ENCODE results near the gene TIMP2. TPM values are rescaled to one million over a fixed set of nuclear protein-coding genes. Genes with fewer than 3 reads are reported as not detected.
"Not testable (repeated sequence)": the region's sequence is repeated elsewhere in the genome, so short reads cannot be mapped to it uniquely, and the experiment has no call there.

TIMP2 gene
- total RNA-seq, 1 donor from 2014 or later = 132 TPM

DNA sequence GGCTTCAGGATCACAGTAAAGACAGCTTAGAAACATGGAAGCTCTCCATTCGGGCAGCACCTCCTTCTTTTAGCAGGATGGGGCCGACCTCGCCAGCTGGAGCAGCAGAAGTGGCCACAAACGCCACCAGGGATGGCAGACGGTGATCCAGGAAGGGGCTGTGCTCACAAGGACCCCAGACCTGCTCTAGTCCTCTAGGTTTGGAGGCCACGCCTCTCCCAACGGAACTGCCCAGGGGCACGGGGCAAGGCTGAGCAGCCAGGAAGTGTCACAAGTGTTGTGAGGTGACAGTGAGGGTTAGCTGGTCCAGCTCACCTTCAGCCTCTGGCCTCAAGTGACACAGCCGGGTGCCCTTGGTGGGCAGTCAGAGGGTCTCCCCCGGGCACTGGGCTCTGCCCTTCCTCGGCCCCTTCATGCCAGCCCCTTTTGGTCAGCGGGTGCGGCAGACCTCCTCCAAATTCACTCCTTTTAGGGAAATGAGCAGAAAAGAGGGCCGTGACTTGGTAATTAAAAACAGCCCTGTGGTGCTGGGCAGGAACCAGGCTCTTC lies 42.6 kb downstream of the TIMP2 start:
- intact Hi-C loops (cut with micrococcal nuclease) = no loop called here
- peak; percentile 51 for DNase-seq
- ATAC-seq = peak; percentile 1

DNA sequence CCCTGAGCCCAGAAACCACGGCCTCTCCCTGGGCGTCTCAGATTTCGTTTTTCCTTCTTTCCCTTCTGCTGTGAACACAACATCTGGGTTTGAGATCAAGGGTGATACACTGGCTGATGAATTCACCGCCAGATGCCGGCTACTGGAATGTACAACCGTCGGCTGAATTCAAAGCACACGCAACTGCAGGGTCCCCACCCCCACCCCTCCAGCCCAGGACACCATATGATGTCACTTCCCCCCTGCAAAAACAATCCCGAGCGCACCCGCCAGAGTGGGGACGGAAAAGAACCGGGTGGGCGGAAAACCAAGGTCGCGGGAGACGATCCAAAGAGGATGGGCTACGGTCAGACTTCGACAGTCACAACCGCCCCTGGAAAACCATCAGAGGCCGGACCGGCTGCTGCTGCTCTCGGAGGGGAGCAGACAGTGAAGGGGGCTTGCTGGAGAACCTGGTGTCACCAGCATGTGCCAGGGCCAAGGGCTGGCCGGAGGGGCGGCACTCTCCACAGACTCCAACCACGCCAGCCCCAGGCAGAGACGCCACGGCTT lies 45.5 kb downstream of the TIMP2 start:
- ATAC-seq (peak; percentile 14), DNase-seq (peak; percentile 82)
- intact Hi-C loops (cut with micrococcal nuclease) = no loop called here

DNA sequence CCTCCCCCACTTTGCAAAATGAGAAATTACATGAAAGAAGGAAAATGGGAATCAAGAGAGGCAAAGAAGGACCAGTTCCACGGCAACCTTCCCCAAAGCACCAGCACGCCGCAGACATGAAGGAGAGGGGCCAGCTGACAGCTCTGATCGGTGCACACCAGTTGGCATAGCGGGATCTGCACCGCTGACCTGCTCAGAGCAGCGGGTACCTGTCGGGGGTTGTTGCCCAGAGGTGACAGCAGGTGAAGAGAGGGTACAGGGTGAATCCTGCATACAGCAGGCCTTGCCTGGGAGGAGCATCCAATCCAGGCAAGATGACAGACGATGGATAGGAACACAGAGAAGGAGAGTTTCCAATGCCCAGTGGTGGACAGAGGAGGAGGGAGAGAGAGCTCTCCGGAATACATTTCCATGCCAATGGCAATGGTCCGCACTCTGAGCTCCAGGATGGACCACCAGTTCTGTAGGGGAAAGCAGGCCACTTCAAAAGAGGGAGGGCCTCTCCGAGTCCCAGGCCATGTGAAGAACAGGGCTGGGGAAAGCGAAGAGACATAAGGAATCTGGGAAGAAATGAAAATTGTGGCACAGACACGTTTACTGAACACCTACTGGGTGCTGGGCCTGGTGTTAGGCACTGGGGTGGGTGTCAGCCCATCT lies 46.2 kb downstream of the TIMP2 start:
- peak; percentile 27 for DNase-seq
- no peak for ATAC-seq
- intact Hi-C loops (cut with micrococcal nuclease) = no loop called here

DNA sequence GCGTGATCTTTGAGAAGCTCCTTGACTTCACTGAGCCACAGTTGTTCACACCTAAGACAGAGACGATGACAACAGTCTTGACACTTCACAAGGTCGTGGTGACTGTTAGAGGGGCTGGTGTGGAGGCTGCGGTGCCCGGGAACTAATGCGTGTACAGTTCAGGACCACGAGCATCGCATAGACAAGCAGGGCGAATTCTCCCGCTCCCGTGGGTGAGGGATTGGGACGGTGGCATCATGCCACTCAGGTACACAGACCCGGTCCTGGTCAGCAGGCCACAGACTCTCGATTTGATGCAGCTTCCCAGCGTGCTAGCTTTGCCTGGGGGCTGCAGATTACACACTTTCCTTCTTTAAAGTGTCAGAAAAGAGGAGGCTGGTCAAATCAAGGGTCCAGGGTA lies 46.9 kb downstream of the TIMP2 start:
- no peak for DNase-seq
- intact Hi-C loops (cut with micrococcal nuclease) = no loop called here
- no peak for ATAC-seq

DNA sequence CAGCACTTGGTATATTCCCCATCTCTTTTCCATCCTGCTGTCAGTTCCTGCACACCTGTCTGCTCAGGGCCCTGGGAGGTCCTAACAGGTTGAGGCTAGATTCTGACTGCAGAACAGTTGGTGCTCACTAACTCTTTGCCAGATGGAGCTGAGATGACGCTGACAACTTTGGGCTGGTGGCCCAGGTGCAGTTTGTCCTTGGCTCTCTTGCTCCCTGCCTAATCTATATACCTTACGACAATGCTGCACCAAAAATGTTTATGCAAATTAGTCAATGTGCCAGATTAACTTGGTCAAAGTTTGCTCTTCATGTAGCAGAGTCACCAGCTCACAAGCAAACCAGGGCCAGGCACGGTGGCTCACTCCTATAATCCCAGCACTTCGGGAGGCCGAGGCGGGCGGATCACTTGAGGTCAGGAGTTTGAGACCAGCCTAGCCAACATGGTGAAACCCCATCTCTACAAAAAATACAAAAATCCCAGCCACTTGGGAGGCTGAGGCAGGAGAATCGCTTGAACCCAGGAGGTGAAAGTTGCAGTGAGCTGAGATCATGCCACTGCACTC lies 48.2 kb downstream of the TIMP2 start:
- ATAC-seq (peak; percentile 63), DNase-seq (peak; percentile 65)
- intact Hi-C loops (cut with micrococcal nuclease) = not testable (repeated sequence)

DNA sequence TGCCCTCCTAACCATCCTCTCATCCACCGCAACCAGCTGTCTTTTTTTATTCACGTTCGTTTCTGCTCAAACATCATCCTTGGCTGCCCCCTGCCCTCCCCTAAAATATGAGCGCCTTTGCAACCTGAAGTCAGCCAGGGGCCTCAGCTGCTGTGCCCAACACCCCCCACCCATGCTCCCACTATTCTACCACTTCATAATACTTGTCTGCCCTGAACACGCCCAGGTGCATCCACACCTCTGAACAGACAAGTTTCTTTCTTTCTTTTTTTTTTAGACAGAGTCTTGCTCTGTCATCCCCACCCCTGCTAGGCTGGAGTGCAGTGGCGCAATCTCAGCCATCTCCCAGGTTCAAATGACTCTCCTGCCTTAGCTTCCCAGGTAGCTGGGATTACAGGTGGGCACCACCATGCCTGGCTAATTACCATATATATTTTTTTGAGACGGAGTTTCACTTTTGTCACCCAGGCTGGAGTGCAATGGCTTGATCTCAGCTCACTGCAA lies 49.0 kb downstream of the TIMP2 start:
- intact Hi-C loops (cut with micrococcal nuclease) = no loop called here
- ATAC-seq (no peak), DNase-seq (no peak)

DNA sequence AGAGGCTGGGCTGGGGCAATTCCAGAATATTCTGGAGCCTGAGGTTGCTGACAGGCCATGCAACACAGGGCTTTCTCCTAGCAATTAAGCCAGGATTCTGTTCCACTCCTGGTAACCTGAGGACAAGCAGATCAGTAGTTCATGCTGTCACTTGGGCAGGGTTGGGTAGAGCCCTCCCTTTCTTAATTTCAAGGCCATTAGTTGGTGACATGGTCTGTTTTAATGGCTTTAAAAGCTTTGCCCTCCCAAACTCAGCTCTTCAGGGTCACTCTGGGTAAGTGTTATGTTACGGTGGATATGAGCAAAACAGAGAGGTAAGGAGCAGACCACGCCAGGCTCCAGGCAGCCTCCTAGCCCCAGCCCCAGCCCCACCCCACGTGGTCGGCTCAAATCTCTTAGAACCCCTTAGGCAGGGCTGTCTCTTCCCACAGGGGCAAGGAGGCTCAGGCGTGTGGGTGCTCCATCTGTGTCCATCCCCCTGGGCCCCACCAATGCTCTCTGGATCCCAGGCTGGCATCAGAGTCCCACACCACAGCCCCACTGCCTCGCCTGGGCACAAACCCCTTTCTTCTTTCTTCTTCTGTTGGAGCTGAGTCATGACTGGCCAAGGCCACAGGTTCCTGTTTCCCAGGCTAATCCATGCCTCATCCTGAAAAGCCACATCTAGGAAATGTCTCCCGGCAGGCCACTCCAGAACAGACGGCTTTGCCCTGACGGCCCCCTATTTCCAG lies 49.7 kb downstream of the TIMP2 start:
- no peak for ATAC-seq
- no peak for DNase-seq
- intact Hi-C loops (cut with micrococcal nuclease) = no loop called here

DNA sequence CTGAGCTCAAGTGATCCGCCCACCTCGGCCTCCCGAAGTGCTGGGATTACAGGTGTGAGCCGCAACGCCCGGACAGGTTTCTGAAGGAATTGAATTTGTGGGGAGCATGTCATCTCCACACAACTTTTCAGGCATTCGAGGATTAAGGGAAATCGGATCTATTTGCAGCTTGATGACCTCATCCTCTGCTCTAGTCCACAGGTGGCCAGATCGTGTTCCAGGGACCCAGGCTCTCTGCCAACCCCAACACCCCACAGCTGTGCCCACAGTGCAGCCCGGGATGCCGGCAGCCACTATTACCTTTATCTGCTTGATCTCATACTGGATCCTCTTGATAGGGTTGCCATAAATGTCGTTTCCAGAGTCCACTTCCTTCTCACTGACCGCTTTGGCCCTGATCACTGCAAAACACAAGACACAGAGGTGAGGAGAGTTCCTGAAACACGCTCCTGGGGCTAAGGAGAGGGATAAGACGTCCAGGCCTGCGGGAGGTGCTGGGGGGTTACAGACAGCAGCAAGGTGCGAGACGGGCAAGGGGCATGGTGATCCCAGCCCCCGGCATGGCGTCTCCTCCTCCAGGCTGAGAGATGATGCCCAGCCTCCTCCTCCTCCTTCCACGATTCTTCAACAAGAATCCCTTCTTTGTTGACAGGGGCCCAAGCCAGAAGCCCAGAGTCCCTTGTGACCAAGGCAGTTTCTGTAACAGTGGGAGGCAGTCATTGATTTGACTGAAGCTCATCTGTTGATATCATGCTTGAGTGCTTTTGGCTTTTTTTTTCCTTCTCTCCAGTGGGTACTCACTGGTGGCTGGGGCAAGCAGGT lies 51.5 kb downstream of the TIMP2 start:
- DNase-seq (peak; percentile 66), ATAC-seq (peak; percentile 71)
- intact Hi-C loops (cut with micrococcal nuclease) = loop anchor here (5.0 kb wide), 1 partner anchor 99 kb away; no protein-coding TSS in a partner anchor

DNA sequence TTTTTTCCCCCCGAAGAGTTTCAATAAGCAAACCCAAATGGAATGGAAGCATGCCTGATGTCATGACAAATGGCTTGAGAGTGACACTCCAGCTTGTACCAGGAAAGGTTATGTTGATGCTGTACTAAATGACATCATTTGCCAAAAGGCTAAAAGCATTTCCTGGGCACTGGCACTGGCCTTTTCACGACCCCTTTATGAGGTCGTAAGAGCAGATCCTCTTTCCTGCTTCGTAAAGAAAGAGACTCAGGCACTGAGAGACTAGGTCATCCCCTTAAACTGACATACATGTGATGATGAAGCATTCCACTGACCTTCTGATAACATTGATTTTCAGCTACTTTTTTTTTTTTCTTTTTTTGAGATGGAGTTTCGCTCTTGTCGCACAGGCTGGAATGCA lies 52.7 kb downstream of the TIMP2 start:
- DNase-seq = no peak
- no peak for ATAC-seq
- intact Hi-C loops (cut with micrococcal nuclease) = loop anchor here (5.0 kb wide), 1 partner anchor 100 kb away; no protein-coding TSS in a partner anchor

DNA sequence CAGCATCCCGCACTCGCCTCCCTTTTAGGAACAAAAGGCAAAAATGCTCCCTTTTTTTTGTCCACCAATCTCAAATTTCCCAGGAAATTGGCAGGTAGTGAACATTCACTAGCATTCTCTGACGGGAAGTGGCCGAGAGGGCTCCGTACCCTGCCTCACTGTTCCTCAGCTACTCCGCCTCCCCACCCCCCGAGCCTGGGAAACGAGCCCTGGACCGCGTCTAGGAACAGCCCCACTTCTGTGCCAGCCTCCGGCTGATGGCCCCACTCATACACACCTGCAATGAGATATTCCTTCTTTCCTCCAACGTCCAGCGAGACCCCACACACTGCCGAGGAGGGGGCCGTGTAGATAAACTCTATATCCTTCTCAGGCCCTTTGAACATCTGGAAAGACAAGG lies 54.6 kb downstream of the TIMP2 start:
- intact Hi-C loops (cut with micrococcal nuclease) = loop anchor here (5.0 kb wide), 1 partner anchor 102 kb away; no protein-coding TSS in a partner anchor
- no peak for DNase-seq
- no peak for ATAC-seq

DNA sequence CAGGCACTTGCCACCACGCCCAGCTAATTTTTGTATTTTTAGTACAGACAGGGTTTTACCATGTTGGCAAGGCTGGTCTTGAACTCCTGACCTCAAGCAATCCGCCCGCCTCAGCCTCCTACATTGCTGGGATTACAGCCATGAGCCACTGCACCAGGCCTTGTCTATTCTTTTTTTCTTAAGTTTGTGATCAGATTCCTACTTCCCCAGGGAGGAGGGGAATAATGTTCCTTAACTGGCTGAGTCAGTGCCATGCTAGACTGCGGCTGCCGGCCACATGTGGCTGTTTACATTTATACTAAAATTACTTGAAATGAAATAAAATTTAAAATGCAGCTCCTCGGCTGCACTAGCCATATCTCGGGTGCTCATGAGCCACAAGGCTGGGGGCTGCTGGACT lies 56.8 kb downstream of the TIMP2 start:
- DNase-seq = no peak
- no peak for ATAC-seq
- intact Hi-C loops (cut with micrococcal nuclease) = no loop called here

DNA sequence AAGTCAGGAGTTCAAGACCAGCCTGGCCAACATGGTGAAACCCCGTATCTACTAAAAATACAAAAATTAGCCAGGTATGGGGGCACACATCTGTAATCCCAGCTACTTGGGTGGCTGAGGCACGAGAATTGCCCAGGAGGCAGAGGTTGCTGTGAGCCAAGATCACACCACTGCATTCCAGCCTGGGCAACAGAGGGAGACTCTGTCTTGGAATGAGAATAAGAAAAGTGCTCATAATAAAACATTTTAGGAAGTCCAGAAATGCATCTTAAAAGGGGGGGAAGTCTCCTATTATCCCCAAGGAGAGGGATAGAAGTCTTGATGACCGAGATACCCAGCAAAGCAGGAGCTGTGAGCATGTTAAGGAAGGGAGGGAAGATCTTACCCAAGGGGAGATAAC lies 58.1 kb downstream of the TIMP2 start:
- DNase-seq; ATAC-seq; intact Hi-C loops (cut with micrococcal nuclease): not testable (repeated sequence)

DNA sequence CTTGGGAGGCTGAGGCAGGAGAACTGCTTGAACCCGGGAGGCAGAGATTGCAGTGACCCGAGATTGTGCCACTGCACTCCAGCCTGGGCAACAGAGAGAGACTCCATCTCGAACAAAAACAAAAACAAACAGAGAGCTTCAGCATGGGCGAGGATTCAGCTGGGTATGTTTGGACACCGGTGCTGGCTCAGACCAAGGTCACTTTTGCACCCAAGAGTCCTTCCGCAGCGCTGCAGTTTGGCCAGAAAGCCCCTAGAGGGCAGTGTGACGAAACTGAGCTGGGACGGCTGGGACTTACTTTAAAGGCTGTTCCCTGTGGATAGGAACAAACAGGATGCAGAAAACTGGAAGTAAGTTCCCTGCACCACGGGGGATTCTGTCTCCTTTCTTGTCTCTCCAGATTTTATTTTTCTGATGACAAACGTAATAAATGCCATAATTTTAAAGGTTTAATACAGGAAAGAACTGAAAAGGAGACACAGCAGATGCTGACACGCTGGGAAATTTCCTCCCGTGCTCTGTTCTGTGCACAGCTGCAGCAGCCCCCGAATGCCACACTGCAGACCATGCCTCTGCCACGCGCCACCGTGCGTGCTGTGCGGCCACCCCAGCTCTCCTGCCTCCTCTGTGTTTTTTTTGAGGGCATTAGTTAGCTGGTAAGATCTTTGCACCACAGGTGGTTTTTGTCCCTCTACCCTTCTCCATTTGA lies 59.4 kb downstream of the TIMP2 start:
- peak; percentile 88 for DNase-seq
- intact Hi-C loops (cut with micrococcal nuclease) = no loop called here
- peak; percentile 79 for ATAC-seq

DNA sequence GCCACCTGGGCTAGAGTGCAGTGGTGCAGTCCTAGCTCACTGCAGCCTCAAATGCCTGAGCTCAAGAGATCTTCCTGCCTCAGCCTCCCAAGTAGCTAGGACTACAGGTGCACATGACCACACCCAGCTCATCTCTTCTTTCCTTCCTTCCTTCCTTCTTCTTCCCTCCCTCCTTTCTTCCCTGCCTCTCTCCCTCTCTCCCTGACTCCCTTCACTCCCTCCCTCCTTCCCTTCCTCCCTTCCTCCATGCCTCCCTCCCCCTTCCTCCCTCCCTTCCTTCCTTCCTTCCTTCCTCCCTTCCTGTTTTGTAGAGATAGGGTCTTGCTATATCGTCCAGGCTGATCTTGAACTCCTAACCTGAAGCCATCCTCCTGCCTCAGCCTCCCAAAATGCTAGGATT lies 61.1 kb downstream of the TIMP2 start:
- intact Hi-C loops (cut with micrococcal nuclease) = no loop called here
- DNase-seq (no peak), ATAC-seq (no peak)

DNA sequence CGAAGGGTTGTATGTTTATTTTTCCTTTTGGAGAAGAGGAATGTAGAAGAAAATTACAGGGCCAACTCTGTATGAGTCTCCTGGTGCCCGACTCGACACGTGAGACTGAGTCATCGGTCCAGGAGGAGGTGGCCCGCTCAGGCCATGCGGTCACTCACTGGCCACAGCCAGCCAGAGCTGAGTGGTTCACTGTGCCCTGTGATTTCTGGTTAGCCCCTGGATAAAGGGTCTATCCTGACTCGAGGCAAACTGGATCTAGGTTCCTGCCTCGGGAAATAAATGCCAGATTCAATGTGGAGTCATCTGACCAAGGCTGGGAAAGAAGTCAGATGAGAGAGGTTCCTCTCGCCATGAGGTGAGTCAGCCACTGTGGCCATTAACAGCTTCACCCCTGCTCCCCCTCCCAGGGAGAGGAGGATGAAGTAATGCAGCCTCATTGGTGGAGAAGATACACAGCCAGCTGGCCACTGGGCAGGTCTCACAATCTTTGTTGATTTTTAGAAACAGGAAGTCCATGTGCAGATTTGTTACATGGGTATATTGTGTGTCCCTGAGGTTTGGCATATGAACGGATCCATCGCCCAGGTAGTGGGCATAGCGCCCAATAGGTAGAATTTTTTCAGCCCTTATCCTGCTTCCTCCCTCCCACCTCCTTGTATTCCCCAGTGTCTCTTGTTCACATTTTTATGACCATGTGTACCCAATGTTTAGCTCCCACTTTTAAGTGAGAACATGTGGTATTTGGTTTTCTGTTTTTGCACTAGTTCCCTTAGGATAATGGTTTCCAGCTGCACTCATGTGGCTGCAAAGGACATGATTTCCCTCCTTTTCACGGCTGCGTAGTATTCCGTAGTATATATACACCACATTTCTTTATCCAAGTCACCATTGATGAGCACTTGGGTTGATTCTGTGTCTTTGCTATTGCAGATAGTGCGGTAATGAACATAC lies 62.8 kb downstream of the TIMP2 start:
- intact Hi-C loops (cut with micrococcal nuclease) = no loop called here
- ATAC-seq = peak; percentile 90
- peak; percentile 72 for DNase-seq

DNA sequence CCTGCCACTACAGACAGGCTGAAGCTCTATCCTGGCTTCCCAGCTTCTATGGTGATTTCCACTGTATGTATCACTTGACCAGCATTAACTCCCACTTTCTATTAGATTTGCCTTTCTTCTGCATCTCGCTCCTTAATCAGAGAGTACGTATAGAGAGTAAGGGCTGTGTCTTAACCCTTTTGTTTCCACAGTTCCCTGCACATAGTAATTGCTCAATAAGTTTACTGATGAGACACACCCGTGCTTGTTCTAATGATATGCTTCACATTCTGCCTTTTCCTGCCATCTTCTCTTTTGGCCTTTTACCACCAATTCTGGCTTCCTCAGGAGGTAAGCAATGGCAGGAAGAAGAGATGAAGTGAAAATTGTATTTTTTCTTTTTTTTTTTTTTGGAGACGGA lies 64.0 kb downstream of the TIMP2 start:
- intact Hi-C loops (cut with micrococcal nuclease) = no loop called here
- DNase-seq = no peak
- ATAC-seq = no peak

DNA sequence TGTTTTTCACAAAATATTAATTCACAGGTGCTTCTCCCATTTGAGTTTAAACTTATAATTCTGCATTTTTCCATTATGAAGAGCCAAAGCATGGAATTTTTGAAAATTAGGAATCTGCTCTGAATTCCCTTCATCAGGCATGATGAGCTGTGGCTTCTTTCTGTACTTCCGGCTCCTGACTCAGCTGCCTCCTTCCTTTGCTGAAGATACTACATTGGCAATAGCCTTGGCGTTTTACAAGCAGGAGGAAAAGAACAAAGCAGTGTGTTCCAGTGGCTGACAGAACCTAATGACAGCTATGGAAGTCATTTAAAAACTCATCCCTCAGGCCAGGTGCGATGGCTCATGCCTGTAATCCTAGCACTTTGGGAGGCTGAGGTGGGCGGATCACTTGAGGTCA lies 66.1 kb downstream of the TIMP2 start:
- intact Hi-C loops (cut with micrococcal nuclease) = no loop called here
- DNase-seq (no peak), ATAC-seq (no peak)
